GM12865 (cell line): ENCODE data around the gene AURKAIP1.
"Not testable (repeated sequence)": the region's sequence is repeated elsewhere in the genome, so short reads cannot be mapped to it uniquely, and the experiment has no call there.

Source experiments
- DNase-seq: peaks from one replicate; pipeline ENCODE4 v3.0.0; 2010; ENCODE audit warnings: low read depth
- H3K4me3 ChIP-seq: 2 replicates; pipeline ENCODE4 v1.5.1; 2011; ENCODE audit warnings: mild to moderate bottlenecking, low read depth, low read length, control low read depth
- CTCF ChIP-seq: IDR thresholded peaks from 2 replicates; pipeline ENCODE4 v1.5.1; 2011; ENCODE audit warnings: low read length, control low read depth, low read depth, inconsistent platforms; ENCODE audit not compliant: insufficient read depth; ENCODE audit errors: missing control alignments

Gene AURKAIP1

GRCh38 chr1:1371746-1372711, 3.0 kb downstream of the AURKAIP1 start:
- no peak overlapping the region for H3K4me3 ChIP-seq
- TF ChIP-seq CTCF = peak; percentile 97
- peak; percentile 80 for DNase-seq

GRCh38 chr1:1371364-1371745, 3.7 kb downstream of the AURKAIP1 start:
- H3K4me3 ChIP-seq = no peak overlapping the region
- TF ChIP-seq CTCF = no peak
- no peak for DNase-seq

- H3K4me3 ChIP-seq = no peak overlapping the region
- DNase-seq = no peak
- TF ChIP-seq CTCF = no peak
Observed at GRCh38 chr1:1370771-1371300, 4.2 kb downstream of the AURKAIP1 start.

GRCh38 chr1:1370094-1370493, 4.9 kb downstream of the AURKAIP1 start:
- not testable (repeated sequence) for DNase-seq, H3K4me3 ChIP-seq

GRCh38 chr1:1367315-1367714, 7.7 kb downstream of the AURKAIP1 start:
- TF ChIP-seq CTCF = no peak
- no peak overlapping the region for H3K4me3 ChIP-seq

GRCh38 chr1:1366699-1367066, 8.3 kb downstream of the AURKAIP1 start:
- TF ChIP-seq CTCF = no peak
- DNase-seq = no peak
- H3K4me3 ChIP-seq = no peak overlapping the region

More at GRCh38 chr1:1367315-1367714, 7.7 kb downstream of the AURKAIP1 start:
- DNase-seq = no peak

- TF ChIP-seq CTCF = no peak
- no peak for DNase-seq
- no peak overlapping the region for H3K4me3 ChIP-seq
Observed at GRCh38 chr1:1365875-1366698, 8.9 kb downstream of the AURKAIP1 start.
